NCI-H2227 treated with DMSO at 0.1 percent for 48 hours (cell line): Measurements from ENCODE around the gene HUWE1.
"Not testable (repeated sequence)": the region's sequence is repeated elsewhere in the genome, so short reads cannot be mapped to it uniquely, and the experiment has no call there.

Experiments
- DNase-seq: peaks from one replicate; lab custom pipeline; 2025; lab: John Stamatoyannopoulos, UW

Gene HUWE1

DNA sequence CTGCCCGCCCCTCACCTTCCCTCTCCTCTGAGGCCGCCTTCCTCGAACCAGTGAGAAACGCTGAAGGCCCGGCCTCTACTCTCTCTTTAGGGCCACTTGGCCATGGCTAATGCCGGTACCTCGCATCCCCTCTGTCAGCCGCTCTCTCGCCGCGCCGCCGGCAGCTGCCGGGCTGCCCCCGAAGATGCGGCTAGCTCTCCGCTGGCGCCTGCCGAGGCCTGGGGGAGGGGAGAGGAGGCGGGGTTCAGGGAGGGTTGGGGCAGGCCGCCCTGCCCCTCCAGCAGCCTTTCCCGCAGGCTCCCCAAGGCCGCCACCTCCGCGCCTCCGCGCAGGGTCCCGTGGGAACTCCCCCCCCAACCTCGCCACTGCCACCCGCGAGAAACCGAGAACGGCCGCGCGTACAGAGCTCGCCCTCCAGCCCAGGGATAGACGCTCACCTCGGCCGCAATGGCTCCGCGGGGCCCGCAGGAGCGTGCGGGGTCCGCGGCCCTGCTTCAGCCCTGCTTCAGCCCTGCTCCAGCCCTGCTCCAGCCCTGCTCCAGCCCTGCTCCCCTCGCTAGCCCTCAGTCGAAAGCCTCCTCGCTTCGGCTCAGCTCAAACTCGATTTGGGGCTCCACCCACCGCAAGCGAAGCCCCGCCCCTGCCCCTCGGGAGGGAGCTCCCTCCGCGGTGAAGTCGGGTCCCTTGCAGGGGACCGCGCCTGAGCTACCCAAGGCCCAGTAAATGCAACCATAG, at the start of gene HUWE1:
Gene HUWE1, minus strand, starts transcription at position 569 of the 735 bp plus-strand sequence. CDS start 32,612 bp downstream, outside the sequence.
- DNase-seq: peak; percentile 89

DNA sequence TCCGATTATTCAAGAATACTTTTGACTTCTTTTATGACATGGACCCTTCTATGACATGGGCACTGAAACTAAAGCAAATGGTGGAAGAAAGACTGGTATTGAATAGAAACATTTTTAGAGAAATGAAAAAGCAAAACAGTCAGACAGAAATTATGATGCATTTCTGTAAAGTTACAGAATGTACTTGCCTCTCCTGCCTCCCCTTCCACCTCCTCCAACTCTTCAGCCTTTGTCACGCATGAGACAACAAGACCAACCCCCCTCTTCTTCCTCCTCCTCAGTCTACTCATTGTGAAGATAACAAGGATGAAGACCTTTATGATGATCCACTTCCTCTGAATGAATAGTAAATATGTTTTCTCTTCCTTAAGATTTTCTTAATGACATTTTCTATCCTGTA, 46.3 kb upstream of the HUWE1 start:
- no peak for DNase-seq

DNA sequence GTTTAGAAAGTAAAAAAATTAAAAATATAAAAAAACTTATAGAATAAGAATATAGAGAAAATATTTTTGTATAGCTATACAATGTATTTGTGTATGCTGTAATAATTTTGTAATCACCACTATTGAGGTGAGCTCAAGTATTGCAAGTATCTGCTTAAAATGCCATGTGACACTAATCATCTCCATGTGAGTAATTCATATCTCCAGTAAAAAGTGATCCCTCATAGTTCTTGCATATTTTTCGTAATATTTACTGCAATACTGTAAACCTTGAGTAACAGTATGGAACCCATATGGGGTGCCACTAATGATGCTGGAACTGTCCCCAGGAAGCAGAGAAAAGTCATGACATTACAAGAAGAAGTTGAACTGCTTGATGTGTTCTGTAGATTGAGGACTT, 43.2 kb upstream of the HUWE1 start:
- no peak for DNase-seq

GRCh38 chrX:53728506-53728905, 42.0 kb upstream of the HUWE1 start:
- DNase-seq: no peak

- DNase-seq: no peak
These were observed 38.4 kb upstream of the HUWE1 start for GRCh38 chrX:53724872-53725271.

GRCh38 chrX:53723381-53723780, 36.9 kb upstream of the HUWE1 start:
- no peak for DNase-seq

DNA sequence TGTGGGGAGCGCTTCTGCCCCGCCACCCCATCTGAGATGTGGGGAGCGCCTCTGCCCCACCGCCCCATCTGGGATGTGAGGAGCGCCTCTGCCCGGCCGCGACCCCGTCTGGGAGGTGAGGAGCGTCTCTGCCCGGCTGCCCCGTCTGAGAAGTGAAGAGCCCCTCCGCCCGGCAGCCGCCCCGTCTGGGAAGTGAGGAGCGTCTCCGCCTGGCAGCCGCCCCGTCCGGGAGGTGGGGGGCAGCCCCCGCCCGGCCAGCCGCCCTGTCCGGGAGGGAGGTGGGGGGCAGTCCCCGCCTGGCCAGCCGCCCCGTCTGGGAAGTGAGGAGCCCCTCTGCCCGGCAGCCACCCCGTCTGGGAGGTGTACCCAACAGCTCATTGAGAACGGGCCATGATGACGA, 35.1 kb upstream of the HUWE1 start:
- not testable (repeated sequence) for DNase-seq

DNA sequence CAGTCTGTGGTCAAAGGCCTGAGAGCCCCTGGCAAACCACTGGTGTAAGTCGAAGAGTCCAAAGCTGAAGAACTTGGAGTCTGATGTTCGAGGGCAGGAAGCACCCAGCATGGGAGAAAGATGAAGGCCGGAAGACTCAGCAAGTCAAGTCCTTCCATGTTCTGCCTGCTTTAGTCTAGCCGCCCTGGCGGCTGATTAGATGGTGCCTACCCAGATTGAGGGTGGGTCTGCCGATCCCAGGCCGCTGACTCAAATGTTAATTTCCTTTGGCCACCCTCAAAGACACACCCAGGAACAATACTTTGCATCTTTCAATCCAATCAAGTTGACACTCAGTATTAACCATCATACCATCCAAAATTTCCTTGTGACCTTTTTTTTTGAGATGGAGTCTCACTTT, 33.1 kb upstream of the HUWE1 start:
- DNase-seq: not testable (repeated sequence)

DNA sequence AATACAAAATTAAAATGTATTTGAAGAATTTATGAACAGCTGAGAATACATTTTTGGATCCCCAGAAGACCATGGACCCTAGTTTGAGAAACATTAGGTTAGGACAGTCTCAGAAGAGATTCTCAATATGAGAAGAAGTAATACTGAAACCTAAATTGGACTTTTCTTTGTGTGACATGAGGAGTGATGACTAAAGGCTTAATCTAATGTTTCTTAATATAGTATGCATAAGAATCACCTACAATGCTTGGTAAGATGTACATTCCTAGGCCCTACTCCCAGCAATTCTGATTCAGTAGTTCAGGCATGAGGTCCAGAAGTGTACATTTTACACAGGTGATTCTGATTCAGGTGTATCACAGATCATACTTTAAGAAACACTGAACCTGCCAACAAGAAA, 31.6 kb upstream of the HUWE1 start:
- no peak for DNase-seq

- DNase-seq: no peak
These were observed 30.7 kb upstream of the HUWE1 start for GRCh38 chrX:53717205-53717604.

GRCh38 chrX:53716328-53717088, 30.0 kb upstream of the HUWE1 start:
- no peak for DNase-seq

GRCh38 chrX:53715346-53715924, 28.9 kb upstream of the HUWE1 start:
- no peak for DNase-seq

DNA sequence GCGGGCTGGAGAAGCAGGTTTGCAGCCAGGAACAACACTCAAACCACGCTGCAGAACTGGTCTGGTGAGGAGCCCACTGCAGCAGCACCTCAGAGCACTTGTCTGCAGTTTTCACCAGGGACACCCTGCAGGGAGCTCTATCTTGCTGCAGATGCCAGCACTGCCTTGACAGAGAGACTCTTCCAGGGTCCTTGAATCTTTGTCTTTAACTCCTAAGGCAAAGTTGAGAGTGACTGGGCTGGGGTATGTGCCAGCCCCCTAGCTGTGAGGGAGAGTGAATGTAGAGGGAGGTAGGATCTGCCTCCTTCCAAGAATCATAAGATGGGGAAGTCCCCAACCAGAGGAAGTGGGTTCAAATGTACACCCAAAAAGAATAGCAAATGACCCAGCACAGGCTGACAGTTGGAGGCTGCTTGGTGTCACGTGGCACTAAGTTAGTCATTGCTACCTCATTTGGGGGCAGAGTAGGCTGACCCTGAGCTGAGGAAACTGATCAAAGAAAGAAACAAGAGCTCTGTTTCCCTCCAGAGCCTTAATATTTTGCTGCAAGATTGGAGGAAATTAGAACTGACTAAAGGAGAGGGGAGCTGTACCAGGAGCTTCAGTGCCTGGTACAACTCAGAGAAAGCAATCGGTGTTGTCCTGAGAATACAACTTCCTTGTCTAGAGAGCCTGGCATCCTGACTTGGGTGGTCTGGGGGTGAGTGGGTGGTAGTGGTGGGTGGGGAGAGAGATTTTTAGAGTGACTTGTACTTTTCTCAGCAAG, 28.2 kb upstream of the HUWE1 start:
- DNase-seq: no peak

GRCh38 chrX:53713987-53714579, 27.6 kb upstream of the HUWE1 start:
- no peak for DNase-seq

DNA sequence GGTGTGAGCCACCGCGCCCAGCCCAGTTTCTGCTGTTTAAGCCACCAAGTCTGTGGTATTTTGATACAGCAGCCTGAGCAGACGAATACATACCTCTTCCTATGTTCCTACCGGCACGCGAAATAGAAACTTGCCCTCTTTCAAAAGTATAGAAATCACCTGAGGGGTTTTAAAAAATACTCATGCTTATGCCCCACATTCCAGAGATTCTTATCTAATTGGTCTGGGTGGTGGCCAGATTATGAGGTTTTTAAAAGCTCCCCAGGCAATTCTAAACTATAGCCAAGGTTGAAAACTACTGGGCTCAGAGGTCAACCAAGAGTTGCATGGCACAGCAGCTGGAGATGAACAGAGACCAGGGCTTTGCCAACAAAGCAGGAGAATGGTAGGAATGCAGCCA, 24.9 kb upstream of the HUWE1 start:
- no peak for DNase-seq

DNA sequence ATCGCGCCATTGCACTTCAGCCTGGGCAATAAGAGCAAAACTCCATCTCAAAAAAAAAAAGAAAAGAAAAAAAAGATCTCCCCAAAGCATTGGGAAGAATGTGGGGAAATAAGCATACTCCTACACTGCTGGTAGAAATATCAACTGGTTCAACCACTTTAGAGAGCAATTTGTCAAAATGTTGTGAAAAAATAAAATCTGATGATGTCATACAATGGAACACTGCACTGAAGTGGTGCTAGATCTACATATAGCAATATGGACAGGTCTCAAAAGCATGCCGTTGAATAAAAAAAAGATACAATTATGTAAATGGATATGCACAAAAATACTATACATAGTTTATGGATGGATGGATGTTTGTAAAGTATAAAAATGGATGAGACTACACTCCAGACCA, 18.3 kb upstream of the HUWE1 start:
- DNase-seq: no peak

DNA sequence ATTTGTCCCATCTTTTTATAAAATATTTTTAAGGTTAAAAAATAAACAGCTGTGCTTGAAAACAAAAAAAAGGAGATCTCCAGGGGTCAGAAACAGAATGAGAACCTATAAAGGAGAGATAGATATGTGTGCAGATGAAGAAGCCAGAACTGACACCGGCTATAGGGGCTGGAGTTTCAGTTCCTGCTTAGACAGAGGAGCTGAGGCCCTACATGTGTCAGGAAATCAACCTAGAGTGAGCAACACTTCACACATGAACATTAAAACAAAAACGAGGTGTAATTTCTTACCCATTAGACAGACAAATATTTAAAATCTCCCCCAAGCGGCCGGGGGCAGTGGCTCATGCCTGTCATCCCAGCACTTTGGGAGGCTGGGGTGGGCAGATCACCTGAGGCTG, 17.8 kb upstream of the HUWE1 start:
- no peak for DNase-seq

DNA sequence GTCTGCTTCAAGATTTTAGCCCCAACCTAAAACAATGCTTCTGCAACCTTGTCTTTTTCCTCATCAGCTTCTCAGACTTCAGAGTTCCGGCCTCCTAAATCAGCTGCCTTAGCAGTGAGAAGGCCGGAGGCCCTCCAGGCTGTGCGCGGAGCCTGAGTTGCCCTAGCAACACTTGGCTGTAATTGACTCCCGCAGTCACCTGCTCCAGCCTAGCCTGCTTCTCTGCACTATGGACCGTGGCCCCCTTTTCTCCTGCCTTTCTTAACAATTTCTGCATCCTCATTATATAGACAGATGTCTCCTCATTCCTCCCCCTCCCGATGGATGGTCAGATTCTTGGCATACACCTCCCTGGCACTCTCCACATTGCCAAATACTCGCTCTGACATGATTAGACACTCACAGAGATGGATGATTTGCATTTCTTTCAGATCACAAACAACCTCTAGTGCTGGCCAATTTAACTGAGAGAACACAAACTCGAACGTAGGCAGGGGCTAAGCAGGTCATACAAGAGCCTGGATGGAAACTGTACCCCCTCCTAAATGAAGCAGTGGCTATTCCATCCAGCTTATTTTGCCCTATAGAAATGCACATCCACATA, 9.5 kb upstream of the HUWE1 start:
- peak; percentile 78 for DNase-seq

GRCh38 chrX:53694642-53695041, 8.1 kb upstream of the HUWE1 start:
- DNase-seq: no peak

DNA sequence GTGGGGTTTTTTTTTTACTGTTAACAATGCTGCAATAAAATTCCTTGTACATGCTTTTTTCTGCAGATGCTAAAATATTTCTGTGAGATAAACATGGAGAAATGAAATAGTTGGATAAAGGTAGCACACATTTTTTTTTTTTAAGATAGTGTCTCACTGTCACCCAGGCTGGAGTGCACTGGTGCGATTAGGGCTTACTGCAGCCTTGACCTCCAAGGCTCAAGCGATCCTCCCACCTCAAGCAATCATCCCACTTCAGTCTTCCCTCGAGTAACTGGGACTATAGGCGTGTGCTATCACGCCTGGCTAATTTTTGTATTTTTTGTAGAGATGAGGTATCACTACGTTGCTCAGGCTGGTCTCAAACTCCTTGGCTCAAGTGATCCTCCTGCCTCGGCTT, 1.8 kb upstream of the HUWE1 start:
- DNase-seq: no peak

DNA sequence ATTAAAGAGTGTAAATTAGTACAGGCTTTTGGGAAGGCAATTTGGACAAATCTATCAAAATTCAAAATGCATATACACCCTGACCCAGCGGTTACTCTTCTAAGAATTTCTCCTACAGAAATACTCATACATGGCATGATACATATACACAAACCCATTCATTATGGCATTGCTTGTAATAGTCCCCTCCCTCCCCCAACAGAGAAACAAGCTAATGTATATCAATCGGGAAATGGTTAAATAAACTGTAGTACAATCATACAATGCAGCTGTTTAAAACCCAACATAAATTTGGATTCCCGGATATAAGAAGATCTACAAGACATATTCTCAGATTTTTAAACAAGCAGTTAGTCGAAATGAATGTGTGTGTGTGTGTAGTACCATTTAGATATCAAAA, 808 bp downstream of the HUWE1 start:
- DNase-seq: peak; percentile 67
